Measurements from ENCODE around the gene ZNF576.
A peak's percentile ranks its signal among the peaks of the same experiment; 100 is the strongest.
"Not testable (repeated sequence)": the region's sequence is repeated elsewhere in the genome, so short reads cannot be mapped to it uniquely, and the experiment has no call there.

ZNF576 gene

DNA sequence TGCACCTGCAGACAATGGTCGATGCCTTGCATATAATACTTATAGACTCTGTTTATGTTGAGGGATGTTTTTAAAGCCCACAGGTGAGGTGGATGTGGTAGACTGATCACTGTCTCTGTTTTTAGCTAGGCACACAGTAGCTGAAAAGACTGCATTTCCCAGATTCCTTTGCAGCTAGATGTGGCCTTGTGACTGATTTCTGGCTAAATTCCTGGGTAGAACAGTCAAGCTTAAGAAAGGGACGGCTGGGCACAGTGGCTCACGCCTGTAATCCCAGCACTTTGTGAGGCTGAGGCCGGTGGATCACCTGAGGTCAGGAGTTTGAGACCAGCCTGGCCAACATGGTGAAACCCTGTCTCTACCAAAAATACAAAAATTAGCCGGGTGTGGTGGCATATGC lies 3.9 kb downstream of the ZNF576 start:
- DNase-seq: not testable (repeated sequence)

DNA sequence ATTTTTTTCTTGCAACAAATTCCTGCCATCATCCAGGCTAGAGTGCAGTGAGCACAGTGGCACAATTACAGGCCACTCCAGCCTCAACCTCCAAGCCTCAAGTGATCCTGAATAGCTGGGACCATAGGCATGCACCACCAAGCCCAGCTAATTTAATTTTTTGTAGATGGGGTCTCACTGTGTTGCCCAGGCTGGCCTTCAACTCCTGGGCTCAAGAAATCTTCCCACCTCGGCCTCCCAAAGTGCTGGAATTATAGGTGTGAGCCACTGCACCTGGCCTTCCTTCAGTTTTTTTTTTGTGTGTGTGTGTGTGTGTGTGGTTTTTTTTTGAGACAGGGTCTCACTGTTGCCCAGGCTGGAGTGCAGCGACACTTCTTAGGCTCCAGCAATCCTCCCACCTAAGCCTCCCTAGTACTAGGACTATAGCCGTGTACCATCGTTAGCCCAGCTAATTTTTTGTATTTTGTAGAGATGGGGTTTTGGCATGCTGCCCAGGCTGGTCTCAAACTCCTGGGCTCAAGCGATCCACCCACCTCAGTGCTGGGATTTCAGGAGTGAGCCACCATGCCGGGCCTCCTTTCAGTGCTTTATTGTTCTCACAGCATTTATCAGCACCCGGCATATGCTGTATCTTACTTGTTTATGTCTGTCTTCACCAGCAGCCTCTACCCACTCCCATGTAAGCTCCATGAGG lies 9.6 kb downstream of the ZNF576 start:
- DNase-seq: no peak

DNA sequence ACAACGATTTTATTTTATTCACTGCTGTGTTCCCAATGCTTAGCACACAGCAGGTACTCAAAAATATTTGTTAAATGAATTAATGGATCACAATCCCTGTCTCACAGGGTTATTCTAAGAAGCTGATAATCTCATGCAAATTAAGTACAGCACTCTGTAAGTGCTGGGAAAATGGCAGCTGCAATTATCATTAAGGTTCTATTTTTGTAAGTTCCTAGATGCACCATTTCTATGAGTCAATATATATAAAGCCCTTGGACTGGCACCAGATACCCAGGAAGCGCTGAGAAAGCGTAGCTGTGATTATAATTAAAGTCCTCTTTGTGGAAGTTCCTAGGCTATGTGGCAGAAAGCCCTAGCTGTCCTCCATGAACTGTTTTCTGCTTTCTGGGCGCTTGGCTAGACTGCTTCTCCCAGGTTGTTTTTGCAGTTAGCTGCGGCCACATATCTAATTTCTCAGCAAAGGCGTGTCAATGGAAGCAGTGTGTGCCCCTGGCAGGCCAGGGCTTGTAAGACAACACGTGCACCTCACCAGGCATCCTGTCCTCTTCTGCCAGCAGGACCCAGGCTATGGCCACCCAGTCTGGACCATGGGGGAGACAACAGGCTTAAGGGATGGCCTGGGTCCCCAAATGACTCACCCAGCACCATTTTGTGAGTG lies 10.3 kb downstream of the ZNF576 start:
- no peak for DNase-seq

DNA sequence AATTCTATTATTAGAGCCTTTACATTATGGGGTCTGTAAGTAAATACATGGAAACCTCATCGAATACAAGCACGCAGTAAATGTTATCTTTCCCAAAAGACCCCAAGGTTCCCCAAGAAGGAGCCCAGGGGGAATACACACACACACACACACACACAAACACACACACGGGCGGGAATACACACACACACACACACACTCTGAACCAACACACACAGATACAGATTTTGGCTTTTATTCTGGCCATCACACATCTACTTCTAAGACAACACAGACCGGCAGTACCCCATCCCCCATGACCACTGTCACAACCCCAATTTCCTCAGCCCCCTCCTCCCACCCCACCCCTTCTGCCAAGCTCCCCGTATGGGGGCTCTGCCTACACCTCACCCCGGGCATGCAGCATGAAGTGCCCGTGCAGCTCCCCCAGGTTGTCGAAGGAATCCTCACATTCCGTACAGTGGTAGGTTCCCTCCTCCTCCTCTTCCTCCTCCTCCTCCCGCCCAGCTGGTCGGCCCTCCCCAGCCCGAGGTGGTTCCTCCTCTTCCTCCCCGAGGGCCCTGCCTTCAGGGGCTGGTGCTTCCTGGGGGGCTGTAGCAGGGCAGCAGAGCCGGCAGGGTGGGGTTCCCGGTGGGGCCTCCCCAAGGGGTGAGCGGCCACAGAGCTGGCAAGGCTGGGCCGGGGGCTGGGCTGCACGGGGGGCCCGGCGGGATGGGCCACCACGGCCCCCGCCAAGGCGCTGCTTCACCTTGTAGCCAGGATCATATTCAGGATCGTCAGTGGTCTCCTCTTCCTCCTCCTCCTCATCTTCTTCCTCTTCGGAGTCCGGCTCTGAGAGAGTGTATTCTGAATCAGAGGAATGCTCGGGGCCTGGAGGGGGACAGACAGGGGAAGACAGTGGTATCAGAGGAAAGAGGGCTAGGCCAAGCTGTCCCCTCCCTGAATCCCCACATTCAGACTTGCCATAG lies 11.1 kb downstream of the ZNF576 start:
- DNase-seq: no peak

DNA sequence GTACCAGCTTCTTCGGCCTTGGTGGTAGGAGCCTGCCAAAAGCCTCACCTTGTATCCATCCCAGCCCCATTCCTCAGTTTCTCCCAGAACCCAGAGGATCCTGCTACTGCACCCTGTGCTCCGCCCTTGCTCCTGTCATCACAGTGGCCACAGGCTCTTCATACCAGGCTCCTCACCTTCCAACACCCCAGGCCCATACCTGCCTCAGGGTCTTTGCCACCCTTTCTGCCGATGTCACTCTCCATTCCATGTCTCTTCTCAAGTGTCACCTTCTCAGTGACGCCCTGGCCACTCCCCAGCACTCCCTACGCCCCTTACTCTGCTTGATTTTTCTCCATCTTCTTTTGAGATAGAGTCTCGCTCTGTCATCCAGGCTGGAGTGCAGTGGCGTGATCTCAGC lies 13.5 kb downstream of the ZNF576 start:
- DNase-seq: no peak

DNA sequence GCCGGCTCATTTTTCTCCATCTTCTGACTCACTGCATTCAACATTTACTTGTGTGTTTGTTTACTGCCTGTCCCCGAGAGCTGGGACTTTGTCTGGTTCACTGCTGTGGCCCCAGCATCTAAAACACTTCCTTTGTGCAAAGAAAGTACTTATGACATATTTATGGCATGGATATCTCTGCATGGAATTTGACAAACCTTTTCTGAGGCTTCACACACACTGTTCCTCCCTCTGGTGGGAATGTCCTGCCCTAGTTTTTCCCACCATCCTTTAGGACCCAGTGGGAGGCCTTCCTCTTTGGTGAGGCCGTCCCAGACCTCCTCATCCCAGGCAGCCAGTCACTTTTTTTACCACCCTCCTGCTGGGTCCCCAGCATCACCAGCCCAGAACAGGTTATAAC lies 14.1 kb downstream of the ZNF576 start:
- DNase-seq: no peak

DNA sequence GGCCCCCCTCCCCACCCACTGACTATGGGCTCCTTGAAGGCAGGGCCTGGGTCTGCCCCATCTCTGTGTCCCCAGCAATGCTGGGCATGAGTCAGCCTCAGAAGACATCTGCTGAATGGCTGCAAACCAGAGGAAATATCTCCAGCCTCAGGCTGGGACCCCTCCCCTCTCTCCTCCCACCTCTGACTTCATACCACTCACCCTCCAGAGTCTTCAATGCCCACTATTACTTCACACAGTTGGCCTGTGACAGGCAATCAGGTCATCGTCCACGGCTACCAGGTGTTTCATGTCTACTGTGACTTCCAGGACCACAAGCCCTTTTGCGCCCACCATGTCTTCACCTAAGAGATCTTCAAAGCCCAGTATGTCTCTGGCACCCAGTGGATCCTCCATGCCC lies 15.4 kb downstream of the ZNF576 start, which contains the start of gene SRRM5:
TSS of gene SRRM5 (plus strand) at position 301 of the 400 bp plus-strand sequence. CDS start at position 335, 34 bp downstream.
- no peak for DNase-seq

DNA sequence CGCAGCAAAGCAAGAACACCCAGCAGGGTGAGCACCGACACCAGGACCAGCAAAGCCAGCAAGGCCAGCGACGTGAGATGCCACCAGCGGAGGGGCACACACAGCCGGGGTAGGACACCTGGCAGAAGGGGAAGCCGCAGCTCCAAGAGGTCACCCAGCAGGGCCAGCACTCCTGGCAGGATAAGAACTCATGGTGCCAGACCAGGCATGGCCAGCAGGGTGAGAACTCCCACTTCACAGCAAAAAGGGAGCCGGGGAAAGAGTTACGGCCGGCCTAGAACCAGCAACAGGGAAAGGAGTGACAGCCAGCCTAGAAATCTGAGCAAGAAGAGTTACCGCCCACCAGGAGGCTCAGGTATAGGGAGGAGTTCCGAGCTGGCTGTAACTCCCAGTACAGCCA lies 16.0 kb downstream of the ZNF576 start:
- DNase-seq: no peak

DNA sequence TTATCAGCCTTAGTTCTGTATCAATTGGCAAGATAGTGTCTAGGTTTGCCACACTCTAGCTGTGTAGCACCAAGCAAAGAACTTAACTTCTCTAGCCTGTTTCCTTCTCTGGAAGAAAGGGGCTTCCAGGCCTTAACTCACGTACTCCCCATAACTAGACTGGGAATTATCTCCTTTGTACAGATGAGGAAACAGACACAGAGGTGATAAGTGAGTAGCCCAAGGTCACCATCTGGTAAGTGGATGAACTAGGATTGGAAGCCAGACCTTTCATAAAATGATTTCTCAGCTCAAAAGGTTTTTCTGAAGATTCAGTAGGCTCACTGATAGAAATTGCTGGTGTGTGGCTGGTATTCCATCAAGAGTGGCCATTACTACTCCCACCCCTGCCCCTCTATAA lies 19.9 kb downstream of the ZNF576 start:
- no peak for DNase-seq

DNA sequence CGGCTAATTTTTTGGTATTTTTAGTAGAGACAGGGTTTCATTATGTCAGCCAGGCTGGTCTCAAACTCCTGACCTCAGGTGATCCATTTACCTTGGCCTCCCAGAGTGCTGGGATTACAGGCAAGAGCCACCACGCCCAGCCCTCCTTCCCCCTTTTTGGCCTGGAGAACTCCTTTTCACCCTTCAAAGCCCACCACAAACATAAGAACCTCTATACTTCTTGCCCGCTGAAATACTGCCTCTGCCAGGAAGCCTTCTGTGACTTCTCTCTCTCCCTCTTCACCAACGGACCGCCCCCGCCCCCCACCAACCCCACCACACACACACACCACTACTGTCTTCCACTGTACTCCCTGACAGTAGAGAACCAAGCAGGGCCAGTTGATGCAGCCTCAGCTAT lies 20.6 kb downstream of the ZNF576 start:
- DNase-seq: no peak

DNA sequence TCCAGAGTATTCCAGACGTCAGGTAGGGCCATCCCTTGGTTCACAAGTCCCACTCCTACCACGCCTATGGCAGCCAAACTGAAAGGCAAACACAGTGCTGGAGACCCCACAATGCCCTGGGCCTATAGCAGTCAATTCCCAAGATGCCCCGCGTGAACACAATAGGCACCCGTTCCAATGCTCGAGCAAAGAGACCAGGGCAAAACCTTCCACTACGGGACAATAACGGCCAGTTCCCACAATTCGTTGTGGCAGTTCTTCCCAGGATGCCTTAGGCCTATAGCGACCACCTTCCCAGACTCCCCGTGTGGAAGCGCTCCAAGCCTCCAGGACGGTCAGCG lies 22.5 kb downstream of the ZNF576 start:
- no peak for DNase-seq

DNA sequence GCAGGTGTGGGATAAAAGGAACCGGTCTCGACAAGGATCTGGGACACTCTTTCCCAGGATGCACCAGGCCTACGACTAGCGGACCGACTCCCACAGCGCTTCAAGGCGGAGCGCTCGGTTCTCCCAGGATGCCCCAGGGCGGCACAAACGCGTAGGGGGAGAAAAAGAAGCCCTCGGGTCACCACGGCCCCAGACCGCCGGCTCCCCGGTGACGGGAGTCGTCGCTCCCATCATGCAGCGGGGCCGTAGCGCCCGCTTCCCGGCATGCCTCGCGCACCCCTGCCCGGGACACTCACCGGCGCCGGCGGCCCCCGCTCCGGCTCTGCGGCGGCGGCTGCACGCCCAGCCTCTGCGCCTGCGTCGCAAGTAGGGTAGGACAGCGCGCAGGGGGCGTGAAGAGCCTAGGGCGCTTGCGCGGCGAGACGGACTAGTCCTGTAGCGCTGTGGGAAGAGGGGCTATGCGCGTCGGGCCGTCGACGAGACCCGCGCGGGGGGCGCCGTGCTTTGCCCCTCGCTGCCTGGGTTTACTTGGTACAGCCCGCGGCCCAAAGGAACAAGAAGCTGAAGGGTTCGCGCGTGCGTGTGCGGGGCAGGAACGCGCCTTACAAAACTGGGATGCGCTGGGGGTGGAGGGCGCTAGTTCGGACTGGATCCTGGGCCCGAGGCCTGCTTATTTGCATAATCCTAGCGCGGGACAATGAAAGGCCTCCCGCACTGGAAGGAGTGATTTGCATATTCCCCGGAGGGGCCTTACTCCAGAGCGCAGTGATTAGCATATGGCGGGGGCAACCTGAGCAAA lies 23.1 kb downstream of the ZNF576 start, which contains the start of gene ZNF428:
TSS of gene ZNF428 (minus strand) at position 368 of the 799 bp plus-strand sequence. CDS start 5,325 bp downstream, outside the sequence.
- peak; percentile 86 for DNase-seq

DNA sequence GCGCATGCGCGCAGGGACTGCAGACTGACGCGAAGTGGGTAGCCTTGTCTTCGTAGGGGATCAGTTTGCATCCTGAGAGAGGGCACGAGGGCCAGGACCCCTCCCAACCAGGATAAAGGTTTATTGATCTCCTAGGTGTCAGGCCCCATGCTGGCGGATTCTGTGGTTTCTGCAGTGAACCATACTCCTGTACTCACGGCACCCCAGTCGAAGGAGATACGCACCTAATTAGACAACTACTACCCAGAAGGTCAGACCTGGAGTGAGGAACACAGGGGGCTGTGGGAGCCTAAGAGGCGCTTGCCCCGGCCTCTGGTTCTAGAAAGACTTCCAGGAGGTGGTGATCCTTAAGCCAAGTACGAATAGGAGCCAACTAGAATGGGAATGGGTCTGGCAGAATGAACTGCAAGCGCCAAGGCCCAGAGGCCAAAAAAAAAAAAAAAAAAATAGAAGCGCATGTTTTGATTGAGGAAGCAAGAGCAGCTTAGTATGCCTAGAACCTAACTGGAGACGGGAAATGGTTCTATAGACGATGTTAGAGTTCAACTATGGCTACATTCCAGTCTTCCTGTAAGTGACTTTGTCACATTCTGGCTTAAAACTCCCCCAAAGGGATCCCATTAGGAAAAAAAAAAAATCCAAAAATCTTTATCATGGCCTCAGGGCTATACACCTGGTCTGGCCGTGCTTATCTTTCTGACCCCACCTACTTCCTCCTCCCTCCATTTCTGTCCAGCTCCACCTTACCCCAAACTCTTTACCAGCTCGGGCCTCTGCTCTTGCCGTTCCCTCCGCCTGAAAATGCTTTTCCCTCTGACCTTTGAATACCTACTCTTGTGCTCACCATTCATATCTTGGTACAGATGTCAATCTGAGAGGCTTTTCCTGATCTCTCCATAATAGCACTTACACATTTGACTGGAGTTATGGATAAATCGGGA lies 23.9 kb downstream of the ZNF576 start:
- peak; percentile 84 for DNase-seq

DNA sequence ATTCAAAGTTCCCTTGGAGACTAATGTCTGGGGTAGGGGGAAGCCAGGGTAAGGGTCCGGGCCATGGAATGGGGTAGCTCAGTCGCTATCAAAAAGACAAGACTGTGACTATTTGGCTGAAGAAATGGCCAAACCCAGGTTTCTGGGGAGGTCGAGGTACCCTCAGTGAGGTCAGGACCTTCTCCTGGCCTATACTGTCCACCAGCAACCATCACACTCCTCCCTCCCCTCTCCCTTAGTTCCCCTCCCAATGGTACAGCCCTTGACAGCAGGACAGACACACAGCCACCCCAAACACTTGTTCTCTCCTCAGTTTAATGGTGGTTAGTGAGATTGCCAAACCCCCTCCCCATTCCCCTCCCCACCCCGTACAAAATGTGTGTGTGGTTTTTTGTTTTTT lies 25.7 kb downstream of the ZNF576 start:
- DNase-seq: no peak

DNA sequence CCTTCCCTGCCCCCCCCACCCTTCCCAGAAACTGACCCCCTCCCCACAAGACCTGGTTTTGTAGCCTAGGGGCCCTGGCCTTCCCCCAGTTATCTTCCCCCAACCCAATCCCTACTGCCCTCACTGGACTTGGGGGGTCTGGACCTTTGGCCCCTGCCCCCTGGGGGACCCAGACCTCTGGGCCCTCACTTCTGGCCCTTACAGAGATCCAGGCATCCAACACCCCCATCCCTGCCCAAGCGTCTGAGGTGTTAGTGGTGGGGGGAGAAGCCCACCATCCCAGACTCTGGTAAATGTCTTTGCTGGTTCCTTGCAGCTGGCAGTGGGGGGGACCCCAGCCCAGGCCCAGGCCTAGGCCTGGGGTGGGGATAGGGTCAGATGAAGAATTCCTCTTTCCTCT lies 26.6 kb downstream of the ZNF576 start:
- no peak for DNase-seq

DNA sequence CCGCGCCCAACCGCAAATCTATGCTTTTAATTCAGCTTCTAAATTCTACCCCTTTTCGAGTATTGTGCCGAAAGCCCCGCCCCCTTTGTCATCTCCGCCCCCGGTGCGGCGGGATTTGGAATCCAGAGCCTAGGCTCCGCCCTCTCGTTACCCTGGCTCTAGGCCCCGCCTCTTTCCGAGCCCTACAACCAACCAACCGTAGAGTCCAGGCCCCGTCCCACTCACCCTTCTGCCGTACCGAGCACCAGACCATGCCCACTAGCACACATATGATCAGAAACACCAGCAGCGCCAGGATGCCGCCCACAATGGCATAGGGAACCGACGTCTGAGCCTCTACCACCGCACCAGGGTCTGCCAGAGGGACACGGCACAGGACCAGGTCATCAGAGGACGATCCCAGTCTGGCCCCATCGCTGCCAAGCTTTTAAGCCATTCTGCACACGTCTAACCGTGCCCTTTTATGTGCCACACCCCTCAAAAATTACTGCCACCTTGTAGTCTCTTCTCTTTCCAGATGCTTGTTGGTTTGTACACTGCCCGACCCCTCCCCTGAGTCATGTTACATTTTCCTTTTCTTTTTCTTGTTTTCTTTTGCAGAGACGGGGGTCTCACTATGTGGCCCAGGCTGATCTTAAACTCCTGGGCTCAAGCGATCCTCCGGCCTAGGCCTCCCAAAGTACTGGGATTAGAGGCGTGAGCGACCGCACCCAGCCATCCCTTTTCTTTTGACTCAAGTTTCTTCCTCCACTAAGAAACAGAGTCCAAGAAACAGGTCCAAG lies 27.7 kb downstream of the ZNF576 start:
- DNase-seq: no peak

DNA sequence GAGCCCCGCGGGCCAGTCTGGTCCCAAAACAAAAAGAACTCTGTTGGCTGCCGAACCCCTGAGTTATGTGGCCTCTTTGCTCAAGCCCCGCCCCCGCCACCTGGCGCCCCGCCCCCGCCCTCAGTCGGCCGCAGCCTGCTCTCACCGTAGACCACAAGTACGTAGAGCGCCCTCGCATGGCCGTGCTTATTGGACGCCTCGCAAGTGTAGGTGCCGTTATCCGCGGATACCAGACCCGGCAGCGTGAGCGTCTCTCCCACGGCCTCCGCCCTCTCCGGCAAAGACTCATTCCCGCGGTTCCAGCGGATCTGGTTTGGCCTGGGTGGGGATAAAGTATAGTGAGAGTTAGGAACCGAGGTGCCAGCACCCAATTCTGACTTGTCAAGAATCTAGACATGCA lies 28.5 kb downstream of the ZNF576 start:
- DNase-seq: peak; percentile 87

DNA sequence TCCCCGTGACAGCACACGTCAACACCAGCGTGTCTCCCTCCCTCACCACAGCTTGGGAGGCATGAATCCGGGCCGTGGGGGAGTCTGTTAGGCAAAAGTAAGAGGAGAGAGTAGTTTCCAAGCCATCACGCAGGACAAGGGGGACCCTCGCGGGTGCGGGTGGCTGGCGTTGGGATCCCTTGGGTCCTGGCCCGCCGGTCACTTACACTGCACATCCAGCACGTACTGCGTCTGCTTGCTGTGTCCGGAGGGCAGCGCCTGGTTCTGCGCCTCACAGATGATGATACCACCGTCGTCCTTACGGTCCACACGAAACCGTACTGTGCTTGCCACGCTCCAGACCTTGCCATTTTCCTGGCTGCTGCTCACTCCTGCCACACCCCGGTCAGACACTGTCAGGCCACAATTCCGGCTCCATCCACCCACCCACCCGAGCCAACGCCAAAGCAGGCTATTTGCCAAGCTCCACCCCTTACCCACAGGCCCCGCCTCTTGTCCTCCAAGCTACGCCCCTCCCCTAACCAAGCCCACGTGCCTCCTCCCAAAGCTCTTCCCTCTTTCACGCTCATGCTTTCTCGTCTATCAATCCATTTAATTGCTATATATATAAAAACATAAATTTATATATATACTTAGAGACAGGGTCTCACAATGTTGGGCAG lies 29.7 kb downstream of the ZNF576 start:
- DNase-seq: no peak

DNA sequence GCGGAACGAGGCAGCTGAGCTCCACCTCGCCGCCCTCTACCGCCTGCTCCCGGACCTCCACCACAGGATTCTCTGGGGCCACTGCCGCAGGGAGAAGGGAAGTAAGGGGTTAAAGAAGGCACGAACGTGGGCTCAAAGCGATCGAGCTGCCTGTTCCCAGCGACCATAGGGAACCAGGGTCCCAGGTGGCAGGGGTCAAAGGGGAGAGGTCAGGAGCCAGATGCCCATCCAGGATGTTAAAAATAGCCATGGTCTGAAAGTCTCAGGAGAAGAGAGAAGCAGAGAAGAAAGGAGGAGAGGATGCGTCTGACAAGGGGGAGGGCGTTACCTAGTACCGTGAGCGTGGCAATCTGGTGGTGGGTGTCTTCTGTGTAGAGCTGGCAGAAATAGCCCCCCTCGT lies 30.4 kb downstream of the ZNF576 start:
- DNase-seq: no peak
